ENCODE measurements around the gene PCDHGA10.
"Not testable (repeated sequence)": the region's sequence is repeated elsewhere in the genome, so short reads cannot be mapped to it uniquely, and the experiment has no call there.

The PCDHGA10 gene

DNA sequence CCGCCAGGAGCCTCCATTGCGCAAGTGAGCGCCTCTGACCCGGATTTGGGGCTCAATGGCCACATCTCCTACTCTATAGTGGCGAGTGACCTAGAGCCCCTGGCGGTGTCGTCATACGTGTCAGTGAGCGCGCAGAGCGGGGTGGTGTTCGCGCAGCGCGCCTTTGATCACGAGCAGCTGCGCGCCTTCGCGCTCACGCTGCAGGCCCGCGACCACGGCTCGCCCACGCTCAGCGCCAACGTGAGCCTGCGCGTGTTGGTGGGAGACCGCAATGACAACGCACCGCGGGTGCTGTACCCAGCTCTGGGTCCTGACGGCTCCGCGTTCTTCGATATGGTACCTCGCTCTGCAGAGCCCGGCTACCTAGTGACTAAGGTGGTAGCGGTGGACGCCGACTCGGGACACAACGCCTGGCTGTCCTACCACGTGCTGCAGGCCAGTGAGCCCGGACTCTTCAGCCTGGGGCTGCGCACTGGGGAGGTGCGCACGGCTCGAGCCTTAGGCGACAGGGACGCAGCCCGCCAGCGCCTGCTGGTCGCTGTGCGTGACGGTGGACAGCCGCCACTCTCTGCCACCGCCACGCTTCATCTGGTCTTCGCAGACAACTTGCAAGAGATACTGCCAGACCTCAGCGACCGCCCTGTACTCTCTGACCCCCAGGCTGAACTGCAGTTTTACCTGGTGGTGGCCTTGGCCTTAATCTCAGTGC, 3.0 kb upstream of the PCDHGA10 start:
- DNase-seq (ENCODE audit: low read depth), result no peak
- TF ChIP-seq, protein P1, sequence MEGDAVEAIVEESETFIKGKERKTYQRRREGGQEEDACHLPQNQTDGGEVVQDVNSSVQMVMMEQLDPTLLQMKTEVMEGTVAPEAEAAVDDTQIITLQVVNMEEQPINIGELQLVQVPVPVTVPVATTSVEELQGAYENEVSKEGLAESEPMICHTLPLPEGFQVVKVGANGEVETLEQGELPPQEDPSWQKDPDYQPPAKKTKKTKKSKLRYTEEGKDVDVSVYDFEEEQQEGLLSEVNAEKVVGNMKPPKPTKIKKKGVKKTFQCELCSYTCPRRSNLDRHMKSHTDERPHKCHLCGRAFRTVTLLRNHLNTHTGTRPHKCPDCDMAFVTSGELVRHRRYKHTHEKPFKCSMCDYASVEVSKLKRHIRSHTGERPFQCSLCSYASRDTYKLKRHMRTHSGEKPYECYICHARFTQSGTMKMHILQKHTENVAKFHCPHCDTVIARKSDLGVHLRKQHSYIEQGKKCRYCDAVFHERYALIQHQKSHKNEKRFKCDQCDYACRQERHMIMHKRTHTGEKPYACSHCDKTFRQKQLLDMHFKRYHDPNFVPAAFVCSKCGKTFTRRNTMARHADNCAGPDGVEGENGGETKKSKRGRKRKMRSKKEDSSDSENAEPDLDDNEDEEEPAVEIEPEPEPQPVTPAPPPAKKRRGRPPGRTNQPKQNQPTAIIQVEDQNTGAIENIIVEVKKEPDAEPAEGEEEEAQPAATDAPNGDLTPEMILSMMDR (conservative IDR thresholded peaks at IDR 0.05; ENCODE audit: low read length), result no peak
- no peak overlapping the region for H3K4me3 ChIP-seq (ENCODE audit: low read length)

DNA sequence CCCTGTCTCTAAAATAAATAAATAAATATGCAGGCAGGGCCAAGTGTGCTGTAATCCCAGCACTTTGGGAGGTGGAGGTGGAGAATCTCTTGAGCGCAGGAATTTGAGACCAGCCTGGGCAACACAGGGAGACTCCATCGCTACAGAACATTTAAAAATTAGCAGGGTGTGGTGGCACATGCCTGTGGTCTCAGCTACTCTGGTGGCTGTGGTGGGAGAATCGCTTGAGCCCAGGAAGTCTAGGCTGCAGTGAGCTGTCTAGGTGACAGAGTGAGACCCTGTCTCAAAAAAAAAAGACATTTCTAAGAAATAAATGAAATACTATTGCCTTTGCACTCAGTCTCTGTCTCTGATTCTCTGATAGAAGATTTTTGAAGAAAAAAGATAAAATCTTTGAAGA, 1.2 kb upstream of the PCDHGA10 start:
- TF ChIP-seq, protein P1 (conservative IDR thresholded peaks at IDR 0.05; ENCODE audit: low read length), result no peak
- no peak for DNase-seq (ENCODE audit: low read depth)
- no peak overlapping the region for H3K4me3 ChIP-seq (ENCODE audit: low read length)

DNA sequence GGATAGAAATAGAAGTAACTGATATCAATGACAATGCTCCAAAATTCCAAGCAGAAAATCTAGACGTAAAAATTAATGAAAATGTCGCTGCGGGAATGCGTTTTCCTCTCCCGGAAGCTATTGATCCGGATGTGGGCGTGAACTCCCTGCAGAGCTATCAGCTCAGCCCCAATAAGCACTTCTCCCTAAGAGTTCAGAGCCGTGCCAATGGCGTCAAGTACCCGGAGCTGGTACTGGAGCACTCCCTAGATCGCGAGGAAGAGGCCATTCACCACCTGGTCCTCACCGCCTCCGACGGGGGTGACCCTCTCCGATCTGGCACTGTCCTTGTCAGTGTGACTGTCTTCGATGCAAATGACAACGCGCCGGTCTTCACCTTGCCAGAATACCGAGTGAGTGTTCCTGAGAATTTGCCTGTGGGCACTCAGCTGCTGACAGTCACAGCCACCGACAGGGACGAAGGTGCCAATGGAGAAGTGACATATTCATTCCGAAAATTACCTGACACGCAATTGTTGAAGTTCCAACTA, 818 bp downstream of the PCDHGA10 start:
- TF ChIP-seq, protein P1 (conservative IDR thresholded peaks at IDR 0.05; ENCODE audit: low read length), result no peak
- H3K4me3 ChIP-seq (ENCODE audit: low read length), result peak overlapping the region; percentile 67
- DNase-seq (ENCODE audit: low read depth), result no peak

DNA sequence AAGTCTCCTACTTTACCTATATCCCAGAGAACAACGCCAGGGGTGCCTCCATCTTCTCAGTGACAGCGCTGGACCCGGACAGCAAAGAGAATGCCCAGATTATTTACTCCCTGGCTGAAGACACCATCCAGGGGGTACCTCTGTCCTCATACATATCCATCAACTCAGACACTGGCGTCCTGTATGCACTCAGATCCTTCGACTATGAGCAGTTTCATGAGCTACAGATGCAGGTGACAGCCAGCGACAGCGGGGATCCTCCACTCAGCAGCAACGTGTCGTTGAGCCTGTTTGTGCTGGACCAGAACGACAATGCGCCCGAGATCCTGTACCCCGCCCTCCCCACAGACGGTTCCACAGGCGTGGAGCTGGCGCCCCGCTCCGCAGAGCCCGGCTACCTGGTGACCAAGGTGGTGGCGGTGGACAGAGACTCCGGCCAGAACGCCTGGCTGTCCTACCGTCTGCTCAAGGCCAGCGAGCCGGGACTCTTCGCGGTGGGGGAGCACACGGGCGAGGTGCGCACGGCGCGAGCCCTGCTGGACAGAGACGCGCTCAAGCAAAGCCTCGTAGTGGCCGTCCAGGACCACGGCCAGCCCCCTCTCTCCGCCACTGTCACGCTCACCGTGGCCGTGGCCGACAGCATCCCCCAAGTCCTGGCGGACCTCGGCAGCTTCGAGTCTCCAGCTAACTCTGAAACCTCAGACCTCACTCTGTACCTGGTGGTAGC, 1.9 kb downstream of the PCDHGA10 start:
- H3K4me3 ChIP-seq (ENCODE audit: low read length); DNase-seq (ENCODE audit: low read depth): not testable (repeated sequence)

DNA sequence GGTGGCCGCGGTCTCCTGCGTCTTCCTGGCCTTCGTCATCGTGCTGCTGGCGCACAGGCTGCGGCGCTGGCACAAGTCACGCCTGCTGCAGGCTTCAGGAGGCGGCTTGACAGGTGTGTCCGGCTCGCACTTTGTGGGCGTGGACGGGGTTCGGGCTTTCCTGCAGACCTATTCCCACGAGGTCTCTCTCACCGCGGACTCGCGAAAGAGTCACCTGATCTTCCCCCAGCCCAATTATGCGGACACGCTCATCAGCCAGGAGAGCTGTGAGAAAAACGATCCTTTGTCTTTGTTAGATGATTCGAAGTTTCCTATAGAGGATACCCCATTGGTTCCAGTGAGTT, 2.5 kb downstream of the PCDHGA10 start:
- not testable (repeated sequence) for DNase-seq (ENCODE audit: low read depth); H3K4me3 ChIP-seq (ENCODE audit: low read length)

DNA sequence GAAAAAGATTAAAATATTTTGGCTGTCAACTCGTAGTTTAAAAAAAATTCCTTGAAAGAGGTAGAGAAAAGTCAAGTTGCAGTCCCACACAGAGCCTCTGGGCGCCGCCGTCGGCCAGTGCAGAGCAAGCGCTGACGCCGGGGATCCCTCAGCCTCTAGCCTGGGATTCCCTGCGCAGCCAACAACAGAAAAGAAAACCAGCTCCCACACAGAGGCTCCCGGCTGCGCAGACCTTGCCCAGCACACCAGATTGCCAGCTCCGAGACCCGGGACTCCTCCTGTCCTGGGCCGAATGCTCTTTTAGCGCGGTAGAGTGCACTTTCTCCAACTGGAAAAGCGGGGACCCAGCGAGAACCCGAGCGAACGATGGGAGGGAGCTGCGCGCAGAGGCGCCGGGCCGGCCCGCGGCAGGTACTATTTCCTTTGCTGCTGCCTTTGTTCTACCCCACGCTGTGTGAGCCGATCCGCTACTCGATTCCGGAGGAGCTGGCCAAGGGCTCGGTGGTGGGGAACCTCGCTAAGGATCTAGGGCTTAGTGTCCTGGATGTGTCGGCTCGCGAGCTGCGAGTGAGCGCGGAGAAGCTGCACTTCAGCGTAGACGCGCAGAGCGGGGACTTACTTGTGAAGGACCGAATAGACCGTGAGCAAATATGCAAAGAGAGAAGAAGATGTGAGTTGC, 4.8 kb downstream of the PCDHGA10 start, which contains the start of gene PCDHGB7:
Gene PCDHGB7 (plus strand): TSS at position 184 of the 679 bp plus-strand sequence. CDS start 183 bp downstream, at position 367.
- H3K4me3 ChIP-seq (ENCODE audit: low read length), result peak within 1 kb of the TSS; percentile 63
- TF ChIP-seq, protein P1 (conservative IDR thresholded peaks at IDR 0.05; ENCODE audit: low read length), result peak; percentile 87
- peak; percentile 81 for DNase-seq (ENCODE audit: low read depth)

DNA sequence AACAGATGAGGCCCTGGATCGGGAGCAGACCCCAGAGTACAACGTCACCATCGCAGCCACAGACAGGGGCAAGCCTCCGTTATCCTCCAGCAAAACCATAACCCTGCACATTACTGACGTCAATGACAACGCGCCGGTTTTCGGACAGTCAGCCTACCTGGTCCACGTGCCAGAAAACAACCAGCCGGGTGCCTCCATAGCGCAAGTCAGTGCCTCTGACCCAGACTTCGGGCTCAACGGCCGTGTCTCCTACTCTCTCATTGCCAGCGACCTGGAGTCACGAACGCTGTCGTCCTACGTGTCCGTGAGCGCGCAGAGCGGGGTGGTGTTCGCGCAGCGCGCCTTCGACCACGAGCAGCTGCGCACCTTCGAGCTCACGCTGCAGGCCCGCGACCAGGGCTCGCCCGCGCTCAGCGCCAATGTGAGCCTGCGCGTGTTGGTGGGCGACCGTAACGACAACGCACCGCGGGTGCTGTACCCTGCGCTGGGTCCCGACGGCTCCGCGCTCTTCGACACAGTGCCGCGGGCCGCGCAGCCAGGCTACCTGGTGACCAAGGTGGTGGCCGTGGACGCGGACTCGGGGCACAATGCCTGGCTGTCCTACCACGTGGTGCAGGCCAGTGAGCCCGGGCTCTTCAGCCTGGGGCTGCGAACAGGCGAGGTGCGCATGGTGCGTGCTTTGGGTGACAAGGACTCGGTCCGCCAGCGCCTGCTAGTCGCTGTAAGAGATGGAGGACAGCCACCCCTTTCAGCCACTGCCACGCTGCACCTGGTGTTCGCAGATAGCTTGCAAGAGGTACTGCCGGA, 6.5 kb downstream of the PCDHGA10 start:
- no peak for DNase-seq (ENCODE audit: low read depth)
- H3K4me3 ChIP-seq (ENCODE audit: low read length), result no peak overlapping the region
- TF ChIP-seq, protein P1 (conservative IDR thresholded peaks at IDR 0.05; ENCODE audit: low read length), result no peak
